Measurements from ENCODE around the gene TUFM. TPM values are rescaled to one million over a fixed set of nuclear protein-coding genes. Genes with fewer than 3 reads are reported as not detected.

TUFM gene
- total RNA-seq, 1 experiment from 2014 or later = 296 TPM

GRCh38 chr16:28843766-28844165 lies 2.4 kb downstream of the TUFM start:
- Mint-ChIP-seq H3K4me3 (no peak overlapping the region), H3K9me3 (no peaks in the 10 kb centered on the region), H3K4me1 (peaks cover 14% of the 10 kb centered on the region), H3K36me3 (peaks cover 40% of the 10 kb centered on the region), H3K27ac (no peak overlapping the region), H3K27me3 (ENCODE audit: low read depth) (no peaks in the 10 kb centered on the region; the same call in 1 of the 2 replicates)
- ChIA-PET POLR2A (no interaction called here), CTCF (no interaction called here)
- no peak for TF ChIP-seq IRF2 (CRISPR knock-in tag; IDR thresholded peaks at IDR 0.05; ENCODE audit: borderline replicate concordance, low read depth)
- TF ChIP-seq SMAD4 (CRISPR knock-in tag; IDR thresholded peaks at IDR 0.05) = no peak
- no peak for TF ChIP-seq GRHL2 (CRISPR knock-in tag; IDR thresholded peaks at IDR 0.05; ENCODE audit: insufficient replicate concordance, severe bottlenecking)
- no peak for TF ChIP-seq ZNF532 (CRISPR knock-in tag; IDR thresholded peaks at IDR 0.05; ENCODE audit: borderline replicate concordance)
- TF ChIP-seq FOXP1 (CRISPR knock-in tag; IDR thresholded peaks at IDR 0.05; ENCODE audit: borderline replicate concordance) = no peak
- no peak for TF ChIP-seq OVOL2 (CRISPR knock-in tag; IDR thresholded peaks at IDR 0.05; ENCODE audit: borderline replicate concordance)
- DNase-seq (ENCODE audit: low spot score) (no peak), ATAC-seq (no peak)

- ATAC-seq (no peak), DNase-seq (ENCODE audit: low spot score) (no peak)
- ChIA-PET CTCF (no interaction called here), POLR2A (interaction anchor here (0.6 to 1.6 kb wide), 3 partner anchors 9 to 15 kb away, joined by 3 to 4 read pairs (median 3); no protein-coding TSS in a partner anchor)
- H3K4me3 Mint-ChIP-seq = no peak overlapping the region
- peaks cover 14% of the 10 kb centered on the region for H3K4me1 Mint-ChIP-seq
- TF ChIP-seq STAT6 (CRISPR knock-in tag; conservative IDR thresholded peaks at IDR 0.05; ENCODE audit: low read depth) (no peak), ZNF219 (CRISPR knock-in tag; IDR thresholded peaks at IDR 0.05; ENCODE audit: borderline replicate concordance) (no peak), KAT7 (CRISPR knock-in tag; IDR thresholded peaks at IDR 0.05; ENCODE audit: borderline replicate concordance) (no peak), ELF4 (CRISPR knock-in tag; IDR thresholded peaks at IDR 0.05; ENCODE audit: low read depth) (no peak)
- H3K36me3 Mint-ChIP-seq = peaks cover 47% of the 10 kb centered on the region
- no peaks in the 10 kb centered on the region; the same call in 1 of the 2 replicates for H3K27me3 Mint-ChIP-seq (ENCODE audit: low read depth)
- no peak overlapping the region for H3K27ac Mint-ChIP-seq
- no peaks in the 10 kb centered on the region for H3K9me3 Mint-ChIP-seq
Observed at GRCh38 chr16:28842696-28843095, 3.5 kb downstream of the TUFM start.

GRCh38 chr16:28839899-28840298 lies 6.2 kb downstream of the TUFM start:
- DNase-seq (ENCODE audit: low spot score) (no peak), ATAC-seq (no peak)
- Mint-ChIP-seq H3K4me3 (no peak overlapping the region), H3K27me3 (ENCODE audit: low read depth) (no peaks in the 10 kb centered on the region), H3K27ac (peak overlapping the region; percentile 82), H3K9me3 (no peaks in the 10 kb centered on the region), H3K4me1 (peaks cover 1% of the 10 kb centered on the region), H3K36me3 (peaks cover 54% of the 10 kb centered on the region)
- CTCF ChIA-PET = interaction anchor here (0.7 to 1.4 kb wide), 2 partner anchors 33 to 96 kb away, joined by 3 read pairs; no protein-coding TSS in a partner anchor
- POLR2A ChIA-PET = no interaction called here
- TF ChIP-seq USF2 (CRISPR knock-in tag; IDR thresholded peaks at IDR 0.05) (no peak), IRF1 (CRISPR knock-in tag; IDR thresholded peaks at IDR 0.05) (no peak), PRDM15 (CRISPR knock-in tag; IDR thresholded peaks at IDR 0.05) (no peak), CREM (CRISPR knock-in tag; IDR thresholded peaks at IDR 0.05) (no peak), ZBTB43 (CRISPR knock-in tag; IDR thresholded peaks at IDR 0.05) (no peak), FOXJ3 (CRISPR knock-in tag; IDR thresholded peaks at IDR 0.05; ENCODE audit: borderline replicate concordance) (no peak), OVOL2 (CRISPR knock-in tag; IDR thresholded peaks at IDR 0.05; ENCODE audit: borderline replicate concordance) (no peak)

Data from WTC11 (cell line).